K562 (cell line): ENCODE results near the gene CUX1. TPM values are rescaled to one million over a fixed set of nuclear protein-coding genes. Genes with fewer than 3 reads are reported as not detected.

ENCODE experiments used
- CAMTA2 ChIP-seq: fragments of 250-450 bp; sonication (Bioruptor Pico); conservative IDR thresholded peaks from 2 replicates; pipeline ENCODE4 v1.5.1; 2022
- CBFA2T2 ChIP-seq: fragments of 450-650 bp; conservative IDR thresholded peaks from 2 replicates; pipeline ENCODE4 v1.6.1; 2017; ENCODE audit warnings: mild to moderate bottlenecking
- CBX1 ChIP-seq: sonication (generic); IDR thresholded peaks from 2 replicates; pipeline ENCODE4 v1.6.1; 2016; ENCODE audit warnings: antibody characterized with exemption, low read depth, mild to moderate bottlenecking
- CBX3 ChIP-seq, 2 experiments: IDR thresholded peaks; 1 replicate in 1 of 2; 2 replicates in 1 of 2; pipeline ENCODE4 v1.6.1; 2012; ENCODE audit warnings: inconsistent platforms in 2 of 2, low read length in 2 of 2, borderline replicate concordance in 1 of 2, control low read depth in 1 of 2
- DMBX1 ChIP-seq: fragments of 250-450 bp; sonication (Bioruptor Pico); IDR thresholded peaks from 2 replicates; pipeline ENCODE4 v1.8.0; 2022; ENCODE audit warnings: inconsistent platforms, mild to moderate bottlenecking, moderate library complexity, borderline replicate concordance
- NCOA2 ChIP-seq, 2 experiments: fragments of 450-650 bp; IDR thresholded peaks; 2 replicates each; pipeline ENCODE4 v1.6.1; 2018; ENCODE audit warnings: mild to moderate bottlenecking in 2 of 2, moderate library complexity in 1 of 2; ENCODE audit not compliant: partially characterized antibody in 2 of 2
- PML ChIP-seq: IDR thresholded peaks from 2 replicates; pipeline ENCODE4 v1.6.1; 2012; ENCODE audit warnings: low read length, inconsistent platforms
- PTBP1 ChIP-seq: fragments of 200-400 bp; formaldehyde crosslinking; IDR thresholded peaks from 2 replicates; pipeline ENCODE4 v1.6.1; 2017; ENCODE audit warnings: low read depth, low read length
- RBM14 ChIP-seq: fragments of 200-400 bp; formaldehyde crosslinking; IDR thresholded peaks from 2 replicates; pipeline ENCODE4 v1.6.1; 2018; ENCODE audit warnings: low read depth, mild to moderate bottlenecking, low read length, moderate library complexity, borderline replicate concordance; ENCODE audit not compliant: insufficient read depth
- RFX5 ChIP-seq: IDR thresholded peaks from 2 replicates; pipeline ENCODE4 v1.6.1; 2011; ENCODE audit warnings: low read depth, mild to moderate bottlenecking, improper control_type of control experiment, low read length
- SIX5 ChIP-seq, 2 experiments: IDR thresholded peaks; 2 replicates each; pipeline ENCODE4 v1.6.1; 2011; ENCODE audit warnings: low read length in 2 of 2, borderline replicate concordance in 1 of 2, low read depth in 1 of 2, mild to moderate bottlenecking in 1 of 2, moderate library complexity in 1 of 2; ENCODE audit not compliant: insufficient read depth in 1 of 2
- polyA plus RNA-seq, 8 experiments: library from polyadenylated mRNA; depleted of rRNA in 4 of 8; stranded (reverse) in 5 of 8; unstranded in 3 of 8; fragments of >200 nt; fragmentation: Nextera tagmentation in 2 of 8; fragmentation: Illumina TruSeq in 1 of 8; extraction: Ambion mirVana in 2 of 8; extraction: Trizol in 1 of 8; gene quantifications; 2 replicates each; pipeline versions ENCODE4 v1.2.1 to v1.2.3, GENCODE V29; 2011 to 2014; ENCODE audit warnings: inconsistent platforms in 1 of 8, missing spikeins in 1 of 8
- total RNA-seq, 7 experiments: library from RNA; depleted of rRNA in 6 of 7; stranded (reverse); fragments of >200 nt in 6 of 7; fragmentation: Illumina TruSeq in 2 of 7; extraction: Trizol in 2 of 7; gene quantifications; 2 replicates each; pipeline versions ENCODE4 v1.2.1 to v1.2.3, GENCODE V29; 2011 to 2021; ENCODE audit warnings: low replicate concordance in 1 of 7
- TF ChIP-seq, protein P1 (sequence below): sonication (generic); formaldehyde crosslinking; IDR thresholded peaks from 2 replicates; pipeline ENCODE4 v1.8.1; 2023; ENCODE audit warnings: mild to moderate bottlenecking, missing genetic modification reagents, moderate library complexity
- TF ChIP-seq, protein P2 (sequence below), 2 experiments: IDR thresholded peaks; 2 replicates each; pipeline ENCODE4 v1.6.1; 2011; ENCODE audit warnings: borderline replicate concordance in 1 of 2, control low read depth in 1 of 2, low read depth in 1 of 2, low read length in 1 of 2, mild to moderate bottlenecking in 1 of 2, mixed read lengths in 1 of 2, moderate library complexity in 1 of 2; ENCODE audit not compliant: insufficient read depth in 1 of 2, insufficient read length in 1 of 2, poor library complexity in 1 of 2, severe bottlenecking in 1 of 2; ENCODE audit errors: extremely low read depth in 1 of 2
- TF ChIP-seq, protein P3 (sequence below): sonication (generic); formaldehyde crosslinking; IDR thresholded peaks from 2 replicates; pipeline ENCODE4 v1.8.1; 2023; ENCODE audit warnings: mild to moderate bottlenecking, missing genetic modification reagents
- TF ChIP-seq, protein P4 (sequence below): IDR thresholded peaks from 2 replicates; pipeline ENCODE4 v1.6.1; 2012; ENCODE audit warnings: low read depth, low read length, improper control_type of control experiment, borderline replicate concordance

Gene CUX1
- total and polyA plus RNA-seq, 9 of the 15 experiments (the other 6 are each of a cell fraction or from before 2014, with no cell fraction given): 3.6 to 55.3 (median 25.2) TPM

DNA sequence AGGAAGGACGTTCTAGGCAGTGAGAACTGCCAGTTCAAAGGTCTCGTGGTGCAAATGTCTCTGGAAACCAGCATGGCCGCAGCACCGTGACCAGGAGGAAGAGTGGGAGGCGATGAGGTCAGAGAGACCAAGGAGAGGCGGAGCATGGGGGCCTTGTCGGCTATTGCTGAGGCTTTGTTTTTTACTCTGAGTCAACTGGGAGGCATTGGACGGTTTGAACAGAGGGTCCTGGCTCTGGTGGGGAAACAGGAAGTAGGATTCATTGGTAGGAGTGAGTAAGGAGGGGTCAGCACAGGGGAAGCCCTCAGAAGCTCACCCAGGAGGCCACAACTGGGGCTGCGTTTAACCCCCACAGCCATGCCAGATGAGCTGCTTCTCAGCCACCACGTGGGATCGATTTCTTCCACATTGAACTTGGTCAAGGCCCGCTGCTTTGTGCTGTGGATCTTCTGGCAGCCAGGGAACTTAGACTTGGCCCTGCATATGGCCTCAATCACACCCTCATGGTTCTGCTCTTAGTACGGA, 447.0 kb downstream of the CUX1 start (continued):
- TF ChIP-seq CBFA2T2 (no peak), PTBP1 (no peak), RFX5 (no peak), SIX5 (IDR thresholded peaks at IDR 0.05; ENCODE audit: borderline replicate concordance in 1 of 2, insufficient read depth in 1 of 2, low read depth in 1 of 2, low read length in 2 of 2) (no peak), CBX3 (IDR thresholded peaks at IDR 0.05; ENCODE audit: borderline replicate concordance in 1 of 2, low read length in 2 of 2) (peak in 1 of 2 experiments; percentile 16; a peak in 1 of 3 replicates), RBM14 (no peak), CBX1 (no peak), NCOA2 (IDR thresholded peaks at IDR 0.05; ENCODE audit: partially characterized antibody in 2 of 2) (no peak), DMBX1 (no peak), PML (no peak), CAMTA2 (CRISPR knock-in tag) (no peak)
- TF ChIP-seq, protein P1, sequence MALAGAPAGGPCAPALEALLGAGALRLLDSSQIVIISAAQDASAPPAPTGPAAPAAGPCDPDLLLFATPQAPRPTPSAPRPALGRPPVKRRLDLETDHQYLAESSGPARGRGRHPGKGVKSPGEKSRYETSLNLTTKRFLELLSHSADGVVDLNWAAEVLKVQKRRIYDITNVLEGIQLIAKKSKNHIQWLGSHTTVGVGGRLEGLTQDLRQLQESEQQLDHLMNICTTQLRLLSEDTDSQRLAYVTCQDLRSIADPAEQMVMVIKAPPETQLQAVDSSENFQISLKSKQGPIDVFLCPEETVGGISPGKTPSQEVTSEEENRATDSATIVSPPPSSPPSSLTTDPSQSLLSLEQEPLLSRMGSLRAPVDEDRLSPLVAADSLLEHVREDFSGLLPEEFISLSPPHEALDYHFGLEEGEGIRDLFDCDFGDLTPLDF (CRISPR knock-in tag): no peak
- TF ChIP-seq, protein P2, sequence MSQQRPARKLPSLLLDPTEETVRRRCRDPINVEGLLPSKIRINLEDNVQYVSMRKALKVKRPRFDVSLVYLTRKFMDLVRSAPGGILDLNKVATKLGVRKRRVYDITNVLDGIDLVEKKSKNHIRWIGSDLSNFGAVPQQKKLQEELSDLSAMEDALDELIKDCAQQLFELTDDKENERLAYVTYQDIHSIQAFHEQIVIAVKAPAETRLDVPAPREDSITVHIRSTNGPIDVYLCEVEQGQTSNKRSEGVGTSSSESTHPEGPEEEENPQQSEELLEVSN (IDR thresholded peaks at IDR 0.05; ENCODE audit: borderline replicate concordance in 1 of 2, extremely low read depth in 1 of 2, insufficient read depth in 1 of 2, insufficient read length in 1 of 2, low read depth in 1 of 2, low read length in 1 of 2, poor library complexity in 1 of 2, severe bottlenecking in 1 of 2): peak; percentile 50 to 64
- TF ChIP-seq, protein P3, sequence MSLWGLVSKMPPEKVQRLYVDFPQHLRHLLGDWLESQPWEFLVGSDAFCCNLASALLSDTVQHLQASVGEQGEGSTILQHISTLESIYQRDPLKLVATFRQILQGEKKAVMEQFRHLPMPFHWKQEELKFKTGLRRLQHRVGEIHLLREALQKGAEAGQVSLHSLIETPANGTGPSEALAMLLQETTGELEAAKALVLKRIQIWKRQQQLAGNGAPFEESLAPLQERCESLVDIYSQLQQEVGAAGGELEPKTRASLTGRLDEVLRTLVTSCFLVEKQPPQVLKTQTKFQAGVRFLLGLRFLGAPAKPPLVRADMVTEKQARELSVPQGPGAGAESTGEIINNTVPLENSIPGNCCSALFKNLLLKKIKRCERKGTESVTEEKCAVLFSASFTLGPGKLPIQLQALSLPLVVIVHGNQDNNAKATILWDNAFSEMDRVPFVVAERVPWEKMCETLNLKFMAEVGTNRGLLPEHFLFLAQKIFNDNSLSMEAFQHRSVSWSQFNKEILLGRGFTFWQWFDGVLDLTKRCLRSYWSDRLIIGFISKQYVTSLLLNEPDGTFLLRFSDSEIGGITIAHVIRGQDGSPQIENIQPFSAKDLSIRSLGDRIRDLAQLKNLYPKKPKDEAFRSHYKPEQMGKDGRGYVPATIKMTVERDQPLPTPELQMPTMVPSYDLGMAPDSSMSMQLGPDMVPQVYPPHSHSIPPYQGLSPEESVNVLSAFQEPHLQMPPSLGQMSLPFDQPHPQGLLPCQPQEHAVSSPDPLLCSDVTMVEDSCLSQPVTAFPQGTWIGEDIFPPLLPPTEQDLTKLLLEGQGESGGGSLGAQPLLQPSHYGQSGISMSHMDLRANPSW: no peak
- TF ChIP-seq, protein P4, sequence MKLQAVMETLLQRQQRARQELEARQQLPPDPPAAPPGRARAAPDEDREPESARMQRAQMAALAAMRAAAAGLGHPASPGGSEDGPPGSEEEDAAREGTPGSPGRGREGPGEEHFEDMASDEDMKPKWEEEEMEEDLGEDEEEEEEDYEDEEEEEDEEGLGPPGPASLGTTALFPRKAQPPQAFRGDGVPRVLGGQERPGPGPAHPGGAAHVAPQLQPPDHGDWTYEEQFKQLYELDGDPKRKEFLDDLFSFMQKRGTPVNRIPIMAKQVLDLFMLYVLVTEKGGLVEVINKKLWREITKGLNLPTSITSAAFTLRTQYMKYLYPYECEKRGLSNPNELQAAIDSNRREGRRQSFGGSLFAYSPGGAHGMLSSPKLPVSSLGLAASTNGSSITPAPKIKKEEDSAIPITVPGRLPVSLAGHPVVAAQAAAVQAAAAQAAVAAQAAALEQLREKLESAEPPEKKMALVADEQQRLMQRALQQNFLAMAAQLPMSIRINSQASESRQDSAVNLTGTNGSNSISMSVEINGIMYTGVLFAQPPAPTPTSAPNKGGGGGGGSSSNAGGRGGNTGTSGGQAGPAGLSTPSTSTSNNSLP: no peak
